Measurements from ENCODE around the gene CDKN2B-AS1. TPM values are rescaled to one million over a fixed set of nuclear protein-coding genes. Genes with fewer than 3 reads are reported as not detected.

The CDKN2B-AS1 gene
- total and polyA plus RNA-seq, 8 donors, result 0.18 to 1.6 (median 0.36) TPM

DNA sequence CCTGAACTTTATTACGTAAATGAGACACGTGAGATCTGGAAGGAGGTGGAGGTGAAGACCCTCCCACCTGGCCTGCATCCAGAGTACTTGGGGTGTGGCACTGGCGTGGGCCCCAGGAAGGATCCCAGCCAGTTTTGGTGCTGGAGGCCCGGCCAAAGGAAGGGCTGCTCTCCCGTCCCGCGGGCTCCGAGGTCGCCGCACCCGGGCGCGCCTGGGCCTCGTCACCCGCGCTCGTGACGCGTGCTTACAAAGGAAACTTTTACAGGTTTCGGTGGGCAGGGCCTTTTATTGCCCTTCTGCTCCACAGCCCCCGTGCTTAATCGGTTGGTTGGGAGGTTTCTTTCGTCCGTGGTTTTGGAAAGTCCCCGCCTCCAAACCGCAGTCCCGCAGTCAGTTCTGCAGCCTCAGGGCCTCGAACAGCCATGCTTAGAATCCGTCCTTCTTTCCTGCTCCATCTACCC, 29.6 kb upstream of the CDKN2B-AS1 start:
- H3K4me3 ChIP-seq, result peak overlapping the region in 1 of 2 donors; percentile 26
- ATAC-seq, result peak; percentile 64
- TF ChIP-seq, protein P1, sequence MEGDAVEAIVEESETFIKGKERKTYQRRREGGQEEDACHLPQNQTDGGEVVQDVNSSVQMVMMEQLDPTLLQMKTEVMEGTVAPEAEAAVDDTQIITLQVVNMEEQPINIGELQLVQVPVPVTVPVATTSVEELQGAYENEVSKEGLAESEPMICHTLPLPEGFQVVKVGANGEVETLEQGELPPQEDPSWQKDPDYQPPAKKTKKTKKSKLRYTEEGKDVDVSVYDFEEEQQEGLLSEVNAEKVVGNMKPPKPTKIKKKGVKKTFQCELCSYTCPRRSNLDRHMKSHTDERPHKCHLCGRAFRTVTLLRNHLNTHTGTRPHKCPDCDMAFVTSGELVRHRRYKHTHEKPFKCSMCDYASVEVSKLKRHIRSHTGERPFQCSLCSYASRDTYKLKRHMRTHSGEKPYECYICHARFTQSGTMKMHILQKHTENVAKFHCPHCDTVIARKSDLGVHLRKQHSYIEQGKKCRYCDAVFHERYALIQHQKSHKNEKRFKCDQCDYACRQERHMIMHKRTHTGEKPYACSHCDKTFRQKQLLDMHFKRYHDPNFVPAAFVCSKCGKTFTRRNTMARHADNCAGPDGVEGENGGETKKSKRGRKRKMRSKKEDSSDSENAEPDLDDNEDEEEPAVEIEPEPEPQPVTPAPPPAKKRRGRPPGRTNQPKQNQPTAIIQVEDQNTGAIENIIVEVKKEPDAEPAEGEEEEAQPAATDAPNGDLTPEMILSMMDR (IDR thresholded peaks at IDR 0.05), result no peak

GRCh38 chr9:21965401-21965951, 29.1 kb upstream of the CDKN2B-AS1 start:
- Histone ChIP-seq H3K27ac (no peak overlapping the region), H3K9me3 (no peaks in the 10 kb centered on the region), H3K27me3 (peaks cover 79 to 100% of the 10 kb centered on the region in 2 donors), H3K36me3 (no peaks in the 10 kb centered on the region), H3K4me1 (peaks cover 10 to 23% of the 10 kb centered on the region in 2 donors), H3K4me3 (peak overlapping the region in 1 of 2 donors; percentile 26)
- TF ChIP-seq, protein P1 (IDR thresholded peaks at IDR 0.05), result no peak
- intact Hi-C loops (cut with DNase I), result no loop called here
- peak; percentile 94 for ATAC-seq
- DNase-seq, result peak in 3 of 4 donors; percentile 44 to 83 (median 64)

More for the DNA sequence above, 29.6 kb upstream of the CDKN2B-AS1 start:
- peaks cover 10 to 23% of the 10 kb centered on the region in 2 donors for H3K4me1 ChIP-seq
- no peak overlapping the region for H3K27ac ChIP-seq
- DNase-seq, result peak in 2 of 4 donors; percentile 24 to 78
- peaks cover 76 to 100% of the 10 kb centered on the region in 2 donors for H3K27me3 ChIP-seq
- intact Hi-C loops (cut with DNase I), result no loop called here
- H3K36me3 ChIP-seq, result no peaks in the 10 kb centered on the region
- no peaks in the 10 kb centered on the region for H3K9me3 ChIP-seq

- H3K4me1 ChIP-seq, result peaks cover 10 to 23% of the 10 kb centered on the region in 2 donors
- peaks cover 85 to 100% of the 10 kb centered on the region in 2 donors for H3K27me3 ChIP-seq
- no peaks in the 10 kb centered on the region for H3K36me3 ChIP-seq
- no peak overlapping the region for H3K27ac ChIP-seq
- no peak for ATAC-seq
- no peak for DNase-seq
- no peaks in the 10 kb centered on the region for H3K9me3 ChIP-seq
- TF ChIP-seq, protein P1 (IDR thresholded peaks at IDR 0.05), result no peak
- intact Hi-C loops (cut with DNase I), result no loop called here
- no peak overlapping the region for H3K4me3 ChIP-seq
These were observed 28.3 kb upstream of the CDKN2B-AS1 start for GRCh38 chr9:21966140-21966851.

DNA sequence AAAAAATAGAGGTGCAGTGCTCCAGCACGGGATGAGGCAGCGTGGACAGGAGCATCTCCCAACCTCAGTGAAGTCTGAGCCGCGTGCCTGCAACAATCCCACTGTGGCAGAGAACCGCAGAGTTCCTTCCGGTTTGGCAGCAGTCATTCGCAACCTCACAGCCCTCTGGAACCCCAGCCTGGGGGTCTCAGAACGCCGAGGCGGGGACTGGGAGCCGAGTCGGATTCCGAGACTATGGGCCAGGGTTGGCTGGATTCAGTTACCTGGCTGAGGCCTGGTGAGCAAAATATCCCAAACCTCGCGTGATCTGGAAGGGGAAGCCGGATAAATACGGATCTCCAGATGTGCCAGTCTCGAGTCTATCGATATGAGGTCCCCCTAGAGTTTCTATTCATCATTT, 27.4 kb upstream of the CDKN2B-AS1 start:
- H3K9me3 ChIP-seq, result no peaks in the 10 kb centered on the region
- intact Hi-C loops (cut with DNase I), result no loop called here
- peaks cover 10 to 23% of the 10 kb centered on the region in 2 donors for H3K4me1 ChIP-seq
- no peak overlapping the region for H3K4me3 ChIP-seq
- TF ChIP-seq, protein P1 (IDR thresholded peaks at IDR 0.05), result no peak
- no peak for ATAC-seq
- peaks cover 92 to 100% of the 10 kb centered on the region in 2 donors for H3K27me3 ChIP-seq
- DNase-seq, result no peak
- no peaks in the 10 kb centered on the region for H3K36me3 ChIP-seq
- no peak overlapping the region for H3K27ac ChIP-seq

- H3K4me1 ChIP-seq, result peaks cover 10 to 23% of the 10 kb centered on the region in 2 donors
- intact Hi-C loops (cut with DNase I), result no loop called here
- H3K4me3 ChIP-seq, result no peak overlapping the region
- H3K27ac ChIP-seq, result no peak overlapping the region
- peaks cover 98 to 100% of the 10 kb centered on the region in 2 donors for H3K27me3 ChIP-seq
- no peaks in the 10 kb centered on the region for H3K36me3 ChIP-seq
- TF ChIP-seq, protein P1 (IDR thresholded peaks at IDR 0.05), result no peak
- DNase-seq (no peak), ATAC-seq (no peak)
- no peaks in the 10 kb centered on the region for H3K9me3 ChIP-seq
These were observed 26.9 kb upstream of the CDKN2B-AS1 start for GRCh38 chr9:21967702-21968101.
